IMR-90 (cell line): ENCODE results near the gene PSD2. TPM values are rescaled to one million over a fixed set of nuclear protein-coding genes. Genes with fewer than 3 reads are reported as not detected.

Experiments used
- ATAC-seq: fragments of 200-7000 bp; cut with Tn5 transposase; 2 replicates; pipeline ENCODE4 v1.9.1; 2020; ENCODE audit warnings: low read depth, mild to moderate bottlenecking, moderate library complexity
- BruUV-seq: library from RNA; stranded (reverse); fragments of 400-500 nt; replicated peaks from 2 replicates; lab custom pipeline; 2021; lab: Mats Ljungman, UMichigan
- CTCF ChIA-PET: fragments of 300-600 bp; formaldehyde crosslinking; extraction: SDS; loops from one replicate; lab custom pipeline; 2021; ENCODE audit warnings: antibody characterized with exemption; lab: Yijun Ruan, JAX
- POLR2A ChIA-PET: fragments of 300-600 bp; sonication (Branson Sonifier 250); formaldehyde crosslinking; loops from one replicate; lab custom pipeline; 2022; ENCODE audit warnings: antibody characterized with exemption; ENCODE audit not compliant: unreplicated experiment; lab: Charles Lee
- DNase-seq: peaks from one replicate; pipeline ENCODE4 v3.0.0; 2013
- H2AFZ ChIP-seq: replicated peaks from 2 replicates; pipeline ENCODE3; 2013; ENCODE audit warnings: low read length, mild to moderate bottlenecking; ENCODE audit not compliant: poor library complexity
- H2AK5ac ChIP-seq: 2 replicates; pipeline ENCODE4 v1.6.1; 2013; ENCODE audit warnings: low read depth, low read length, inconsistent platforms
- H2AK9ac ChIP-seq: replicated peaks from 2 replicates; pipeline ENCODE3; 2013; ENCODE audit warnings: mild to moderate bottlenecking, low read depth, low read length, moderate library complexity; ENCODE audit not compliant: poor library complexity
- H2BK120ac ChIP-seq: 2 replicates; pipeline ENCODE4 v1.6.1; 2013; ENCODE audit warnings: low read depth, low read length, inconsistent platforms
- H2BK15ac ChIP-seq: 3 replicates; pipeline ENCODE4 v1.6.1; 2013; ENCODE audit warnings: low read depth, low read length, inconsistent platforms
- H2BK20ac ChIP-seq: 2 replicates; pipeline ENCODE4 v1.6.1; 2013; ENCODE audit warnings: low read depth, mild to moderate bottlenecking, inconsistent platforms, low read length, moderate library complexity
- H2BK5ac ChIP-seq: 2 replicates; pipeline ENCODE4 v1.6.1; 2013; ENCODE audit warnings: mild to moderate bottlenecking, low read depth, low read length, inconsistent platforms; ENCODE audit not compliant: poor library complexity, severe bottlenecking
- H3K14ac ChIP-seq: replicated peaks from 2 replicates; pipeline ENCODE4 v1.6.1; 2013; ENCODE audit warnings: low read depth, low read length, inconsistent platforms
- H3K18ac ChIP-seq: 2 replicates; pipeline ENCODE4 v1.6.1; 2013; ENCODE audit warnings: low read depth, low read length, control low read depth
- H3K23ac ChIP-seq: 2 replicates; pipeline ENCODE4 v1.6.1; 2013; ENCODE audit warnings: low read depth, low read length, inconsistent platforms
- H3K27ac ChIP-seq: 2 replicates; pipeline ENCODE4 v1.5.1; 2013; ENCODE audit warnings: mild to moderate bottlenecking, control low read depth, low read length; ENCODE audit not compliant: insufficient read depth
- H3K27me3 ChIP-seq: 2 replicates; pipeline ENCODE4 v1.6.1; 2013; ENCODE audit warnings: low read length; ENCODE audit not compliant: control insufficient read depth, insufficient read depth
- H3K36me3 ChIP-seq: 2 replicates; pipeline ENCODE4 v1.6.1; 2013; ENCODE audit warnings: low read length, mixed read lengths; ENCODE audit not compliant: control insufficient read depth, insufficient read depth
- H3K4ac ChIP-seq: 2 replicates; pipeline ENCODE4 v1.6.1; 2013; ENCODE audit warnings: low read depth, low read length, inconsistent platforms
- H3K4me1 ChIP-seq: 2 replicates; pipeline ENCODE4 v1.6.1; 2013; ENCODE audit warnings: low read length, mixed read lengths; ENCODE audit not compliant: control insufficient read depth, insufficient read depth
- H3K4me2 ChIP-seq: 2 replicates; pipeline ENCODE4 v1.6.1; 2013; ENCODE audit warnings: low read depth, mild to moderate bottlenecking, control low read depth, low read length, moderate library complexity
- H3K4me3 ChIP-seq: 2 replicates; pipeline ENCODE4 v1.5.1; 2013; ENCODE audit warnings: low read depth, mild to moderate bottlenecking, control low read depth, low read length, moderate library complexity; ENCODE audit not compliant: insufficient read depth
- H3K56ac ChIP-seq: 2 replicates; pipeline ENCODE4 v1.6.1; 2013; ENCODE audit warnings: low read length, inconsistent platforms; ENCODE audit not compliant: insufficient read depth; ENCODE audit errors: extremely low read depth
- H3K79me1 ChIP-seq, 2 experiments: 2 replicates each; pipeline ENCODE4 v1.6.1; 2013; ENCODE audit warnings: low read length in 2 of 2, inconsistent platforms in 1 of 2, low read depth in 1 of 2
- H3K9ac ChIP-seq: 2 replicates; pipeline ENCODE4 v1.6.1; 2013; ENCODE audit warnings: low read depth, low read length, control low read depth
- H3K9me1 ChIP-seq: 2 replicates; pipeline ENCODE4 v1.6.1; 2013; ENCODE audit warnings: low read length, inconsistent platforms; ENCODE audit not compliant: insufficient read depth
- H3K9me3 ChIP-seq: 2 replicates; pipeline ENCODE4 v1.6.1; 2013; ENCODE audit warnings: low read length; ENCODE audit not compliant: control insufficient read depth, insufficient read depth
- H4K20me1 ChIP-seq: 2 replicates; pipeline ENCODE4 v1.6.1; 2013; ENCODE audit warnings: low read length, inconsistent platforms; ENCODE audit not compliant: insufficient read depth
- H4K5ac ChIP-seq: 2 replicates; pipeline ENCODE4 v1.6.1; 2013; ENCODE audit warnings: mild to moderate bottlenecking, low read depth, low read length, control low read depth
- H4K8ac ChIP-seq, 2 experiments: 2 replicates each; pipeline ENCODE4 v1.6.1; 2013; ENCODE audit warnings: low read depth in 2 of 2, low read length in 2 of 2, control low read depth in 1 of 2, inconsistent platforms in 1 of 2
- H4K91ac ChIP-seq: 2 replicates; pipeline ENCODE4 v1.6.1; 2013; ENCODE audit warnings: low read depth, low read length, inconsistent platforms; ENCODE audit not compliant: insufficient read depth
- BHLHE40 ChIP-seq: fragments of 150-350 bp; IDR thresholded peaks from 2 replicates; pipeline ENCODE4 v1.6.1; 2016; ENCODE audit warnings: mild to moderate bottlenecking, low read depth, low read length
- CHD1 ChIP-seq: IDR thresholded peaks from 2 replicates; pipeline ENCODE4 v1.6.1; 2012; ENCODE audit warnings: low read depth, low read length, improper control_type of control experiment
- MAFK ChIP-seq: IDR thresholded peaks from 2 replicates; pipeline ENCODE4 v1.6.1; 2012; ENCODE audit warnings: low read depth, low read length, improper control_type of control experiment
- MXI1 ChIP-seq: IDR thresholded peaks from 2 replicates; pipeline ENCODE4 v1.6.1; 2012; ENCODE audit warnings: low read depth, mild to moderate bottlenecking, low read length, moderate library complexity, borderline replicate concordance
- NFE2L2 ChIP-seq: fragments of 150-350 bp; IDR thresholded peaks from 2 replicates; pipeline ENCODE4 v1.6.1; 2016; ENCODE audit warnings: low read depth, mild to moderate bottlenecking, low read length
- POLR2A ChIP-seq: IDR thresholded peaks from 2 replicates; pipeline ENCODE4 v1.6.1; 2012; ENCODE audit warnings: mild to moderate bottlenecking, low read depth, low read length
- RAD21 ChIP-seq: IDR thresholded peaks from 2 replicates; pipeline ENCODE4 v1.6.1; 2012; ENCODE audit warnings: low read length, improper control_type of control experiment
- RFX5 ChIP-seq: IDR thresholded peaks from 2 replicates; pipeline ENCODE4 v1.8.0; 2012; ENCODE audit warnings: low read depth, mild to moderate bottlenecking, low read length, moderate library complexity
- SMC3 ChIP-seq: fragments of 150-350 bp; IDR thresholded peaks from 2 replicates; pipeline ENCODE4 v1.6.1; 2016; ENCODE audit warnings: low read depth, mild to moderate bottlenecking, antibody characterized with exemption, low read length, moderate library complexity
- WGBS, 2 experiments: methylation state at CpG; one replicate each; pipeline versions ENCODE4 v1.1.5 to v1.1.7; 2013; ENCODE audit warnings: missing lambda C conversion rate in 2 of 2; ENCODE audit not compliant: insufficient read length in 1 of 2; ENCODE audit errors: extremely low coverage in 2 of 2; 5-methylcytosine and 5-hydroxymethylcytosine counted together
- dilution Hi-C: fragments of 300-500 bp; cut with HindIII; formaldehyde crosslinking; loops from one replicate; pipeline ENCODE4 v1.14.3; 2018; ENCODE audit warnings: low sequenced_read_pairs; ENCODE audit not compliant: unreplicated experiment
- in situ Hi-C: fragments of 300-500 bp; cut with MboI; formaldehyde crosslinking; loops from 3 replicates; pipeline ENCODE4 v1.14.3; 2019; ENCODE audit warnings: low sequenced_read_pairs, inconsistent platforms, mixed read lengths
- intact Hi-C: fragments of 100-400 bp; cut with micrococcal nuclease; formaldehyde crosslinking; loops from 2 replicates; pipeline ENCODE4 v1.10.0; 2022
- polyA plus RNA-seq, 3 experiments: library from polyadenylated mRNA; depleted of rRNA; stranded (reverse); fragments of >200 nt; gene quantifications; 2 replicates each; pipeline ENCODE4 v1.2.3, GENCODE V29; 2012; ENCODE audit warnings: low replicate concordance in 1 of 3
- total RNA-seq: library from RNA; depleted of rRNA; stranded (reverse); fragments of >200 nt; gene quantifications from 2 replicates; pipeline ENCODE4 v1.2.3, GENCODE V29; 2012
- TF ChIP-seq, protein P1 (sequence below): conservative IDR thresholded peaks from 2 replicates; pipeline ENCODE4 v1.5.1; 2012; ENCODE audit warnings: mild to moderate bottlenecking, low read depth, low read length, improper control_type of control experiment
- TF ChIP-seq, protein P2 (sequence below): fragments of 150-350 bp; IDR thresholded peaks from 2 replicates; pipeline ENCODE4 v1.6.1; 2016; ENCODE audit warnings: low read depth, mild to moderate bottlenecking, low read length, moderate library complexity, borderline replicate concordance

Gene PSD2
- total and polyA plus RNA-seq, 2 of the 4 experiments (the other 2 are of a cell fraction): 0.05 TPM; not detected in 1

GRCh38 chr5:139803978-139804377, 8.4 kb downstream of the PSD2 start:
- H3K4me3 ChIP-seq: no peak overlapping the region
- peaks cover 60% of the 10 kb centered on the region for H3K27me3 ChIP-seq
- H2AK9ac ChIP-seq: no peak overlapping the region
- no peaks in the 10 kb centered on the region for H4K20me1 ChIP-seq
- no peak overlapping the region for H2BK5ac ChIP-seq
- no peak overlapping the region for H3K56ac ChIP-seq
- H3K4me2 ChIP-seq: no peak overlapping the region
- H3K23ac ChIP-seq: no peak overlapping the region
- ATAC-seq (no peak), DNase-seq (no peak)
- H2BK15ac ChIP-seq: no peak overlapping the region
- in situ Hi-C loops: no loop called here
- H2BK120ac ChIP-seq: no peak overlapping the region
- CTCF ChIA-PET: no interaction called here
- no peaks in the 10 kb centered on the region for H3K4me1 ChIP-seq
- dilution Hi-C loops: no loop called here
- no peak overlapping the region for H2AK5ac ChIP-seq
- TF ChIP-seq, protein P1, sequence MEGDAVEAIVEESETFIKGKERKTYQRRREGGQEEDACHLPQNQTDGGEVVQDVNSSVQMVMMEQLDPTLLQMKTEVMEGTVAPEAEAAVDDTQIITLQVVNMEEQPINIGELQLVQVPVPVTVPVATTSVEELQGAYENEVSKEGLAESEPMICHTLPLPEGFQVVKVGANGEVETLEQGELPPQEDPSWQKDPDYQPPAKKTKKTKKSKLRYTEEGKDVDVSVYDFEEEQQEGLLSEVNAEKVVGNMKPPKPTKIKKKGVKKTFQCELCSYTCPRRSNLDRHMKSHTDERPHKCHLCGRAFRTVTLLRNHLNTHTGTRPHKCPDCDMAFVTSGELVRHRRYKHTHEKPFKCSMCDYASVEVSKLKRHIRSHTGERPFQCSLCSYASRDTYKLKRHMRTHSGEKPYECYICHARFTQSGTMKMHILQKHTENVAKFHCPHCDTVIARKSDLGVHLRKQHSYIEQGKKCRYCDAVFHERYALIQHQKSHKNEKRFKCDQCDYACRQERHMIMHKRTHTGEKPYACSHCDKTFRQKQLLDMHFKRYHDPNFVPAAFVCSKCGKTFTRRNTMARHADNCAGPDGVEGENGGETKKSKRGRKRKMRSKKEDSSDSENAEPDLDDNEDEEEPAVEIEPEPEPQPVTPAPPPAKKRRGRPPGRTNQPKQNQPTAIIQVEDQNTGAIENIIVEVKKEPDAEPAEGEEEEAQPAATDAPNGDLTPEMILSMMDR: no peak
- TF ChIP-seq MXI1 (no peak), RAD21 (no peak), POLR2A (no peak), RFX5 (no peak), SMC3 (no peak), NFE2L2 (no peak), MAFK (no peak), CHD1 (no peak), BHLHE40 (no peak)
- TF ChIP-seq, protein P2, sequence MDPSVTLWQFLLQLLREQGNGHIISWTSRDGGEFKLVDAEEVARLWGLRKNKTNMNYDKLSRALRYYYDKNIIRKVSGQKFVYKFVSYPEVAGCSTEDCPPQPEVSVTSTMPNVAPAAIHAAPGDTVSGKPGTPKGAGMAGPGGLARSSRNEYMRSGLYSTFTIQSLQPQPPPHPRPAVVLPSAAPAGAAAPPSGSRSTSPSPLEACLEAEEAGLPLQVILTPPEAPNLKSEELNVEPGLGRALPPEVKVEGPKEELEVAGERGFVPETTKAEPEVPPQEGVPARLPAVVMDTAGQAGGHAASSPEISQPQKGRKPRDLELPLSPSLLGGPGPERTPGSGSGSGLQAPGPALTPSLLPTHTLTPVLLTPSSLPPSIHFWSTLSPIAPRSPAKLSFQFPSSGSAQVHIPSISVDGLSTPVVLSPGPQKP: no peak
- H2AFZ ChIP-seq: no peak overlapping the region
- no TSS peak for BruUV-seq
- no peaks in the 10 kb centered on the region for H3K9me3 ChIP-seq
- no peak overlapping the region for H3K9ac ChIP-seq
- no peaks in the 10 kb centered on the region for H3K79me1 ChIP-seq
- no peaks in the 10 kb centered on the region for H3K36me3 ChIP-seq
- POLR2A ChIA-PET: no interaction called here
- intact Hi-C loops: no loop called here
- H4K91ac ChIP-seq: no peak overlapping the region
- no peak overlapping the region for H3K18ac ChIP-seq
- H2BK20ac ChIP-seq: no peak overlapping the region
- H4K8ac ChIP-seq: no peak overlapping the region
- H3K14ac ChIP-seq: no peak overlapping the region
- H3K27ac ChIP-seq: no peak overlapping the region
- WGBS, 2 experiments: no CpG with 5 or more reads among the region's 2 CpGs
- no peak overlapping the region for H4K5ac ChIP-seq
- H3K9me1 ChIP-seq: peaks cover 2% of the 10 kb centered on the region; the same call in 1 of the 2 replicates
- H3K4ac ChIP-seq: no peak overlapping the region
